HEK293 (cell line): Measurements from ENCODE around the gene WAC.

ENCODE experiments used
- CTCF ChIA-PET: fragments of 350-600 bp; formaldehyde crosslinking; extraction: SDS; loops from one replicate; lab custom pipeline; 2021; ENCODE audit warnings: antibody characterized with exemption; lab: Yijun Ruan, JAX
- POLR2A ChIA-PET: fragments of 300-600 bp; formaldehyde crosslinking; extraction: SDS; loops from one replicate; lab custom pipeline; 2020; ENCODE audit warnings: antibody characterized with exemption, inconsistent platforms; lab: Yijun Ruan, JAX
- H3K27ac ChIP-seq: fragments of 200-500 bp; sonication (Bioruptor generic); 2 replicates; pipeline ENCODE4 v1.5.1; 2014; ENCODE audit warnings: low read depth, low read length, control low read depth, inconsistent platforms; ENCODE audit errors: extremely low read depth
- H3K36me3 ChIP-seq, 2 experiments: fragments of 200-500 bp in 1 of 2; sonication (Bioruptor generic) in 1 of 2; 1 replicate in 1 of 2; 2 replicates in 1 of 2; pipeline ENCODE4 v1.5.1; 2014 to 2017; ENCODE audit warnings: inconsistent platforms in 2 of 2, low read length in 2 of 2; ENCODE audit not compliant: control insufficient read depth in 2 of 2, insufficient read depth in 1 of 2
- H3K4me1 ChIP-seq: fragments of 200-500 bp; sonication (Bioruptor generic); 2 replicates; pipeline ENCODE4 v1.5.1; 2014; ENCODE audit warnings: mild to moderate bottlenecking, low read length, inconsistent platforms; ENCODE audit not compliant: control insufficient read depth, insufficient read depth
- H3K4me3 ChIP-seq: 2 replicates; pipeline ENCODE4 v1.5.1; 2011; ENCODE audit warnings: low read depth, mild to moderate bottlenecking, control low read depth, low read length, moderate library complexity
- H3K9me3 ChIP-seq: fragments of 200-500 bp; sonication (Bioruptor generic); 2 replicates; pipeline ENCODE4 v1.5.1; 2014; ENCODE audit warnings: low read depth, low read length, inconsistent platforms; ENCODE audit not compliant: control insufficient read depth, insufficient read depth
- ATF2 ChIP-seq: fragments of 450-650 bp; formaldehyde crosslinking; IDR thresholded peaks from 2 replicates; pipeline ENCODE4 v1.5.1; 2016; ENCODE audit warnings: missing biosample characterization, missing genetic modification characterization, low read depth
- GFI1B ChIP-seq: fragments of 450-650 bp; formaldehyde crosslinking; IDR thresholded peaks from 2 replicates; pipeline ENCODE4 v1.5.1; 2016; ENCODE audit warnings: missing biosample characterization, missing genetic modification characterization
- HOXD13 ChIP-seq: sonication (generic); formaldehyde crosslinking; IDR thresholded peaks from 2 replicates; pipeline ENCODE4 v1.8.0; 2022; ENCODE audit warnings: missing genetic modification reagents, borderline replicate concordance
- SP7 ChIP-seq: fragments of 450-650 bp; formaldehyde crosslinking; IDR thresholded peaks from 2 replicates; pipeline ENCODE4 v1.5.1; 2016; ENCODE audit warnings: missing biosample characterization, missing genetic modification characterization
- TSHZ1 ChIP-seq: fragments of 450-650 bp; formaldehyde crosslinking; IDR thresholded peaks from 2 replicates; pipeline ENCODE4 v1.5.1; 2016; ENCODE audit warnings: missing biosample characterization, missing genetic modification characterization, borderline replicate concordance
- YY1 ChIP-seq: fragments of 450-650 bp; formaldehyde crosslinking; IDR thresholded peaks from 2 replicates; pipeline ENCODE4 v1.5.1; 2018; ENCODE audit warnings: missing biosample characterization, missing genetic modification characterization
- ZNF146 ChIP-seq: fragments of 450-650 bp; formaldehyde crosslinking; IDR thresholded peaks from 2 replicates; pipeline ENCODE4 v1.5.1; 2016; ENCODE audit warnings: missing biosample characterization, missing genetic modification characterization
- ZNF155 ChIP-seq: fragments of 450-650 bp; formaldehyde crosslinking; IDR thresholded peaks from 2 replicates; pipeline ENCODE4 v1.5.1; 2016; ENCODE audit warnings: missing biosample characterization, missing genetic modification characterization
- ZNF175 ChIP-seq: fragments of 450-650 bp; formaldehyde crosslinking; IDR thresholded peaks from 2 replicates; pipeline ENCODE4 v1.5.1; 2016; ENCODE audit warnings: missing biosample characterization, missing genetic modification characterization
- ZNF335 ChIP-seq: fragments of 450-650 bp; formaldehyde crosslinking; conservative IDR thresholded peaks from 2 replicates; pipeline ENCODE4 v1.5.1; 2016; ENCODE audit warnings: missing biosample characterization, missing genetic modification characterization
- ZNF341 ChIP-seq: fragments of 450-650 bp; formaldehyde crosslinking; IDR thresholded peaks from 2 replicates; pipeline ENCODE4; 2016; ENCODE audit warnings: low read depth, missing biosample characterization, missing genetic modification characterization
- ZNF549 ChIP-seq: fragments of 450-650 bp; IDR thresholded peaks from 2 replicates; pipeline ENCODE4 v1.5.1; 2018; ENCODE audit warnings: missing biosample characterization, missing genetic modification characterization, mild to moderate bottlenecking, inconsistent platforms, moderate library complexity
- ZNF580 ChIP-seq: fragments of 450-650 bp; formaldehyde crosslinking; IDR thresholded peaks from 2 replicates; pipeline ENCODE4 v1.5.1; 2016; ENCODE audit warnings: missing biosample characterization, missing genetic modification characterization
- ZNF837 ChIP-seq: fragments of 450-650 bp; formaldehyde crosslinking; IDR thresholded peaks from 2 replicates; pipeline ENCODE4 v1.5.1; 2016; ENCODE audit warnings: missing biosample characterization, missing genetic modification characterization
- TF ChIP-seq, protein P1 (sequence below): fragments of 450-650 bp; formaldehyde crosslinking; IDR thresholded peaks from 2 replicates; pipeline ENCODE4 v1.5.1; 2017; ENCODE audit warnings: missing biosample characterization, missing genetic modification characterization
- TF ChIP-seq, protein P2 (sequence below): fragments of 450-650 bp; formaldehyde crosslinking; IDR thresholded peaks from 2 replicates; pipeline ENCODE4 v1.5.1; 2016; ENCODE audit warnings: missing biosample characterization, missing genetic modification characterization
- TF ChIP-seq, protein P3 (sequence below): fragments of 450-650 bp; formaldehyde crosslinking; IDR thresholded peaks from 2 replicates; pipeline ENCODE4 v1.5.1; 2016; ENCODE audit warnings: missing biosample characterization, missing genetic modification characterization
- TF ChIP-seq, protein P4 (sequence below): fragments of 450-650 bp; formaldehyde crosslinking; IDR thresholded peaks from 2 replicates; pipeline ENCODE4 v1.5.1; 2017; ENCODE audit warnings: missing biosample characterization, missing genetic modification characterization

Gene WAC

GRCh38 chr10:28514648-28515047 lies 18.3 kb upstream of the WAC start:
- H3K36me3 ChIP-seq = no peaks in the 10 kb centered on the region
- POLR2A ChIA-PET = no interaction called here
- H3K27ac ChIP-seq = no peak overlapping the region
- CTCF ChIA-PET = interaction anchor here (0.6 kb wide), 1 partner anchor 1021 kb away, joined by 5 read pairs; no protein-coding TSS in a partner anchor
- peaks cover 6% of the 10 kb centered on the region for H3K4me1 ChIP-seq
- TF ChIP-seq ZNF837 (tag by site-specific recombination) (no peak), TSHZ1 (tag by site-specific recombination) (no peak), HOXD13 (CRISPR knock-in tag) (no peak), ZNF341 (tag by site-specific recombination) (no peak), ZNF549 (tag by site-specific recombination) (no peak), GFI1B (tag by site-specific recombination) (no peak), ZNF146 (tag by site-specific recombination) (no peak)
- TF ChIP-seq, protein P1, sequence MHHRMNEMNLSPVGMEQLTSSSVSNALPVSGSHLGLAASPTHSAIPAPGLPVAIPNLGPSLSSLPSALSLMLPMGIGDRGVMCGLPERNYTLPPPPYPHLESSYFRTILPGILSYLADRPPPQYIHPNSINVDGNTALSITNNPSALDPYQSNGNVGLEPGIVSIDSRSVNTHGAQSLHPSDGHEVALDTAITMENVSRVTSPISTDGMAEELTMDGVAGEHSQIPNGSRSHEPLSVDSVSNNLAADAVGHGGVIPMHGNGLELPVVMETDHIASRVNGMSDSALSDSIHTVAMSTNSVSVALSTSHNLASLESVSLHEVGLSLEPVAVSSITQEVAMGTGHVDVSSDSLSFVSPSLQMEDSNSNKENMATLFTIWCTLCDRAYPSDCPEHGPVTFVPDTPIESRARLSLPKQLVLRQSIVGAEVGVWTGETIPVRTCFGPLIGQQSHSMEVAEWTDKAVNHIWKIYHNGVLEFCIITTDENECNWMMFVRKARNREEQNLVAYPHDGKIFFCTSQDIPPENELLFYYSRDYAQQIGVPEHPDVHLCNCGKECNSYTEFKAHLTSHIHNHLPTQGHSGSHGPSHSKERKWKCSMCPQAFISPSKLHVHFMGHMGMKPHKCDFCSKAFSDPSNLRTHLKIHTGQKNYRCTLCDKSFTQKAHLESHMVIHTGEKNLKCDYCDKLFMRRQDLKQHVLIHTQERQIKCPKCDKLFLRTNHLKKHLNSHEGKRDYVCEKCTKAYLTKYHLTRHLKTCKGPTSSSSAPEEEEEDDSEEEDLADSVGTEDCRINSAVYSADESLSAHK (tag by site-specific recombination) = no peak
- TF ChIP-seq, protein P2, sequence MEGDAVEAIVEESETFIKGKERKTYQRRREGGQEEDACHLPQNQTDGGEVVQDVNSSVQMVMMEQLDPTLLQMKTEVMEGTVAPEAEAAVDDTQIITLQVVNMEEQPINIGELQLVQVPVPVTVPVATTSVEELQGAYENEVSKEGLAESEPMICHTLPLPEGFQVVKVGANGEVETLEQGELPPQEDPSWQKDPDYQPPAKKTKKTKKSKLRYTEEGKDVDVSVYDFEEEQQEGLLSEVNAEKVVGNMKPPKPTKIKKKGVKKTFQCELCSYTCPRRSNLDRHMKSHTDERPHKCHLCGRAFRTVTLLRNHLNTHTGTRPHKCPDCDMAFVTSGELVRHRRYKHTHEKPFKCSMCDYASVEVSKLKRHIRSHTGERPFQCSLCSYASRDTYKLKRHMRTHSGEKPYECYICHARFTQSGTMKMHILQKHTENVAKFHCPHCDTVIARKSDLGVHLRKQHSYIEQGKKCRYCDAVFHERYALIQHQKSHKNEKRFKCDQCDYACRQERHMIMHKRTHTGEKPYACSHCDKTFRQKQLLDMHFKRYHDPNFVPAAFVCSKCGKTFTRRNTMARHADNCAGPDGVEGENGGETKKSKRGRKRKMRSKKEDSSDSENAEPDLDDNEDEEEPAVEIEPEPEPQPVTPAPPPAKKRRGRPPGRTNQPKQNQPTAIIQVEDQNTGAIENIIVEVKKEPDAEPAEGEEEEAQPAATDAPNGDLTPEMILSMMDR (tag by site-specific recombination) = no peak
- TF ChIP-seq, protein P3, sequence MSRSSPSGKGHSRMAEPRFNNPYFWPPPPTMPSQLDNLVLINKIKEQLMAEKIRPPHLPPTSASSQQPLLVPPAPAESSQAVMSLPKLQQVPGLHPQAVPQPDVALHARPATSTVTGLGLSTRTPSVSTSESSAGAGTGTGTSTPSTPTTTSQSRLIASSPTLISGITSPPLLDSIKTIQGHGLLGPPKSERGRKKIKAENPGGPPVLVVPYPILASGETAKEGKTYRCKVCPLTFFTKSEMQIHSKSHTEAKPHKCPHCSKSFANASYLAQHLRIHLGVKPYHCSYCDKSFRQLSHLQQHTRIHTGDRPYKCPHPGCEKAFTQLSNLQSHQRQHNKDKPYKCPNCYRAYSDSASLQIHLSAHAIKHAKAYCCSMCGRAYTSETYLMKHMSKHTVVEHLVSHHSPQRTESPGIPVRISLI (tag by site-specific recombination) = no peak
- H3K9me3 ChIP-seq = no peaks in the 10 kb centered on the region
- H3K4me3 ChIP-seq = no peak overlapping the region

- ChIA-PET POLR2A (no interaction called here), CTCF (interaction anchor here (0.7 kb wide), 1 partner anchor 114 kb away, joined by 3 read pairs; no protein-coding TSS in a partner anchor)
- no peaks in the 10 kb centered on the region for H3K4me1 ChIP-seq
- H3K36me3 ChIP-seq = peaks cover 0 to 11% of the 10 kb centered on the region in 2 experiments; a peak in 2 of 3 replicates
- no peak overlapping the region for H3K27ac ChIP-seq
- no peaks in the 10 kb centered on the region for H3K9me3 ChIP-seq
- H3K4me3 ChIP-seq = no peak overlapping the region
- TF ChIP-seq ZNF335 (tag by site-specific recombination) (no peak), YY1 (tag by site-specific recombination) (no peak), ZNF837 (tag by site-specific recombination) (no peak), ZNF155 (no peak), SP7 (no peak), ZNF175 (no peak), ZNF580 (no peak), ATF2 (tag by site-specific recombination) (no peak)
- TF ChIP-seq, protein P4, sequence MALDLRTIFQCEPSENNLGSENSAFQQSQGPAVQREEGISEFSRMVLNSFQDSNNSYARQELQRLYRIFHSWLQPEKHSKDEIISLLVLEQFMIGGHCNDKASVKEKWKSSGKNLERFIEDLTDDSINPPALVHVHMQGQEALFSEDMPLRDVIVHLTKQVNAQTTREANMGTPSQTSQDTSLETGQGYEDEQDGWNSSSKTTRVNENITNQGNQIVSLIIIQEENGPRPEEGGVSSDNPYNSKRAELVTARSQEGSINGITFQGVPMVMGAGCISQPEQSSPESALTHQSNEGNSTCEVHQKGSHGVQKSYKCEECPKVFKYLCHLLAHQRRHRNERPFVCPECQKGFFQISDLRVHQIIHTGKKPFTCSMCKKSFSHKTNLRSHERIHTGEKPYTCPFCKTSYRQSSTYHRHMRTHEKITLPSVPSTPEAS (tag by site-specific recombination) = no peak
- TF ChIP-seq, protein P2 (tag by site-specific recombination) = no peak
These were observed 12.6 kb upstream of the WAC start for GRCh38 chr10:28520346-28520745.
